NCI-H82 (cell line): Measurements from ENCODE around the gene KRTAP10-5.
A peak's percentile ranks its signal among the peaks of the same experiment; 100 is the strongest.

Experiments used
- DNase-seq: peaks from one replicate; lab custom pipeline; 2025; lab: John Stamatoyannopoulos, UW

The KRTAP10-5 gene

GRCh38 chr21:44549525-44550211, 30.7 kb downstream of the KRTAP10-5 start:
- no peak for DNase-seq

GRCh38 chr21:44548922-44549321, 31.5 kb downstream of the KRTAP10-5 start:
- DNase-seq = no peak

DNA sequence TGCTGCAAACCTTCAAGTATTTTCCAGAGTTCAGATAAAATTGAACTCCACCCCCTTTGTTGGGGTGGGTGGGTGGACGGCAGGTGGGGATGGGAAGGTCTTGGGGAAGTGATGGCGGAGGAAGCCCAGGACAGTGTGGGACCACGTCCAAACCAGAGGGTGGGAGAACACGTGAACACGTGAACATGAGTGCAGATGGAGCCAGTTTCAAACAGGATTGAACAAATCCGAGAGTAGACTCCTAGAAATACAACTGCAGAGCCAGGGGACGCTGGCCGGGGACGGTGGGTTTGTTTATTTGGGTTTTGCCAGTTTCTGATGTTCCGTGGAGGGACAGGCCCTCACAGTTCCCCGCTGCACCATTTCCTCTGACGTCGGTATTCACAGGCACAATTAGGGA, 32.0 kb downstream of the KRTAP10-5 start:
- DNase-seq = no peak

GRCh38 chr21:44547656-44548331, 32.6 kb downstream of the KRTAP10-5 start:
- no peak for DNase-seq

DNA sequence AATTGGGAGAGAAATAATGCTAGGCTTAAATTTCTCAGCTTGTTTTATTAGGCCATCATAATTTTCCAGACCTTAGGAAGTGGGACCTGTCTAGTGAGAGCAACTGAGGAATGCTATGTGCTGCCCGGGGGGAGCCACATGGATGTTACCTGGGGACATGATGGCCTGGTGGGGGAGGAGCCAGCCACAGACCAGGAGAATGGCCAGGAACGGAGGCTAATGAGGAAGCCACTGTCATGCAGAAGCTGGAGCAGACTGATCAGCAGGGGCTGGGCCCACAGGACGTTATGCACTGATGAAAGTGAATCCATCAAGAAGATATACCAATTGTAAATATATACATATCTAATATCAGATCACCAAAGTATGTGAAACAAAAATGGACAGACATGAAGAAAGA, 35.8 kb downstream of the KRTAP10-5 start:
- no peak for DNase-seq

DNA sequence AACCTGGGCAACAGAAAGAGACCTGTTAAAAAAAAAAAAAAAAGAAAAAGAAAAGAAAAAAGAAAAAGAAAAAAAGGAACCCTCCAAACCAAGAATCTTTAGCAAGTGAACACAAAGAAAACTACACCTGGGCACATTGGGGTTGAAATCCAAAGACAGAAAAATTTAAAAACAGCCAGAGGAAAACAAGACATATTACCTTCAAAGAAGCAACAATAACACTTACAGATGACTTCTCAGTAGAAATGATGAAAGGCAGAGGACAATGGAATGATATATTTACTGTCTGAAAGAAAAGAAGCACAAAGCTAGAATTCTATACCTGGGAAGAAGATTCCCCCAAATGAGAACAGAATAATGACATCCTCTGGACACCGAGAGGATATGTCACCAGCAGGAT, 37.7 kb downstream of the KRTAP10-5 start:
- DNase-seq = no peak

GRCh38 chr21:44540741-44541288, 39.6 kb downstream of the KRTAP10-5 start:
- no peak for DNase-seq

DNA sequence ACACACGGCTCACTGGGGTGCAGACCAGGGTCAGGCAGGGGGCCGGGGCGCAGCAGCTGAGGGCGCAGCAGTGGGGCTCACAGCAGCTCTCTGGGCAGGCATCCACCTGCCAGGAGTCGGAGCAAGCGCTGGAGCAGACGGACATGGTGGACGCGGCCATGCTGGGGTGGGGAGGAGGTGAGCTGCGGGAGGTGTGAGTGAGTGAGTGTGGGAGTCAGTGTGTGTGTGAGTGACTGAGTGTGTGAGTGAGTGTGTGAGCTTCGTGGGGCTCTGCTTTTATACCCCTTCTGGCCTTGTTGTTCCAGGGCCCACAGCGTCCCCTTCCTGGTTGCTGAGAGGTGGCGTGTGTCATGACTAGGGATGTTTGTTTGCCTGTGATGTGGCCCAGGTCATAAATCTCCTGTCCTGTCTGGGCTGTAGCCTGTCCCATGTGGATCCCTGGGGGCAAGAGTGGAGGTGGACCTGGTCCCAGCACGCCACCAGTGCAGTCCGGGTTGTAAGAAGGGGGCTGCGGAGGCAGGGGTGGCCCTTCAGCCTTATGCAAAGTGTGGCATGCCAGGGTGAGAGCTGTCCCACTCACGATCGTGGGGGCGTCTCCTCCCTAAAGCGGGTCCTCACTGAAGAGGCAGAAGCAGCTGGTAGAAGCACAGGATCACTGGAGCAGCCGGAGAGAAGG, 40.3 kb downstream of the KRTAP10-5 start, which contains the start of gene KRTAP10-1:
Gene KRTAP10-1, minus strand, starts transcription at position 205 of the 676 bp plus-strand sequence. Its CDS starts 45 bp downstream, at position 160.
- DNase-seq = no peak

GRCh38 chr21:44539046-44539445, 41.4 kb downstream of the KRTAP10-5 start:
- DNase-seq = no peak

- no peak for DNase-seq
Observed at GRCh38 chr21:44537930-44538911, 42.2 kb downstream of the KRTAP10-5 start.

DNA sequence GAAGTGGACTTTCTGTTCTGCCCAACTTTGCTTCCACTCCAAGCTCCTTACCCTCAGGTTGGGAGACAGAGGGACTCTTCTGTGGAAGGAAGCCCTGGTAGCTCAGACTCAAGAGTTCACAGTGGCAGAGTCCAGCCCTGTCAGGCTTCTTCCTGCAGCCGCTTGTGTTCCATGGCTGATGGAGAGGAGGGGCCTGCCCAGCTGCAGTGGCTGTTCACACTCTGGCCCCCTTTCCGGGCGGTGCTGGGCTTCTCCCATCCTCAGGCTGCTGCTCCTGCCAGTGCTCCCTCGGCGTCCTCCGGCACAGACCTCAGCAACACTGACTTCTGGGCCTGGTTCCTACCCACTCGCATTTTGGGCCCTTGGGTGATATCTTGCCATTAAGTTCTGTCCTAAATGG, 44.4 kb downstream of the KRTAP10-5 start:
- DNase-seq = no peak

DNA sequence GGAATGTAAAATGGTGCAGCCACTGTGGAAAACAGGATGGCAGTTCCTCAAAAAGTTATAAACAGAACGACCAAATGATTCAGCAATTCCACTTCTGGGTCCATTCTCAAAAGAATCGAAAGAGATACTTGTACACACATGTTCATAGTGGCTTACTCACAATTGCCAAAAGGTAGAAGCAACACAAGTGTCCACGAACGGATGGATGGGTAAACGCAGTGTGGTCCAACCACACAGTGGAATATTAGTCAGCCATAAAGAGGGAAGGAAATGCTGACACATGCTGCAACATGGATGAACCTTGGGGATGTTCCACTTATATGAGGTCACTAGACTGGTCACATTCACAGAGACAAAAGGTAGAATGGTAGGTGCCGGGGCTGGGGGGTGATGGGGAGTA, 45.7 kb downstream of the KRTAP10-5 start:
- no peak for DNase-seq

GRCh38 chr21:44533891-44534627, 46.3 kb downstream of the KRTAP10-5 start:
- no peak for DNase-seq

- no peak for DNase-seq
Observed at GRCh38 chr21:44533121-44533890, 47.1 kb downstream of the KRTAP10-5 start.

DNA sequence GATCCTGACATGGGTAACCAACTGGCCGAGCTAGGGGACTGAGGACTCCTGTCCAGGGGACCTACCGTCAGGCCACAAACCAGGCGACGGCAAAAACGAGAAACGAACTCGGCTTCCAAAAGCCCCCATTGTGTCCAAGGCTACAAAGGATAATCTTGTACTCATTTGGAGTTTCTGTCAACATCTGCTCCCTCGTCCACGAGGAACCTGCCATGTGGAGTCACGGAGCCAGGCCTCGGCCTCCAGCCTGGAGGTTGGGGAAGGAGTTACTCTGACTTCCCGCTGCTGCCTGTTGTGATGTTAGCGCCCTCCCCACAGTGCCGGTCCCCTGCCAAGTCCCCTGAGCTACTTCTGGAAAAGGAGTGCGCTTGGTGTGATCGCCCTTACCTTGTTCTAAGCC, 47.7 kb downstream of the KRTAP10-5 start:
- no peak for DNase-seq

DNA sequence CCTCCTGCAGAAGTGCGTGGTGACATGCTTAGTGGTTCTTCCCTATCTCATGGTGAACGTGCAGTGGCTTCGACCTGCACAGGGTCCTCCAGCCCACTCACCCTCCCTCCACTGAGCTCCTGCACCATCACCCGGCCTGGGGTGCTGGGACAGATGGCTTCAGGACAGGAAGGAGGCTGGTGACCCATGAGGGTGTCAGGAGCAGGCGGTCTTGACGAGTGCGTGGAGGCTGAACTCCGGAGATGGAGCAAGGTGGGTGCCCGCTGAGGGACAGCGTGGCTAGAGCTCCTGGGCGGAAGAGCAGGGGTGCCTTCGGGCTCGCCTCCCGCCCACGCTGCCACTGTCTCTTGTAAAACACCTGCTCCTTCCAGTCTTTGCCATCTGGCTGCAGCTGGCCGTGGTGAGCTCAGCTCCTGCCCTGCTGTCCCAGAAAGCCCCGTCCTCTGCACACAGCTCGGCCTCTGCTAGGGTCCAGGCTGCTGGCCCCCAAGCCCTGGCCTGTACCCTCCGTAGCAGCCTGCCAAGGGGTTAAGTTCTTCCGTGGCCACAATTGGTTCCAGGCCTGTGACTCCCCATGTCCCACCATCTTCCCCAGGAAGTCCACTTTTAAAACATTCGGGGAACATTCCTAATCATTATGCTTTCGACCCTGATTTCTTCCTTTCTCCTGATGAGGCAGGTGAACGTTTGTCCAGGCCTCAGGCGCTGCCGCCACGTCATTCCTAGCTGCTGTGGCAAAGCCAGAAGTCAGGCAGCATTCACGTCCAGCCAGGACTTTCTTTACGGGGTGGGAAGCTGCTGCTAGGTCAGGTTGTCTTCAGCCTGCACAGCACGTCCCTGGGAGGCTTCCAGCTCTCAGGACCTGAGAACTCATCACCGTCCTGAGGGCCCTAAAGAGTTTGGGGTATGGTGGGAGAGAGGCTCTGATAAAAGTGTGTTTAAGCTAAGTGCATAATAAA, 48.5 kb downstream of the KRTAP10-5 start:
- DNase-seq = peak; percentile 14

DNA sequence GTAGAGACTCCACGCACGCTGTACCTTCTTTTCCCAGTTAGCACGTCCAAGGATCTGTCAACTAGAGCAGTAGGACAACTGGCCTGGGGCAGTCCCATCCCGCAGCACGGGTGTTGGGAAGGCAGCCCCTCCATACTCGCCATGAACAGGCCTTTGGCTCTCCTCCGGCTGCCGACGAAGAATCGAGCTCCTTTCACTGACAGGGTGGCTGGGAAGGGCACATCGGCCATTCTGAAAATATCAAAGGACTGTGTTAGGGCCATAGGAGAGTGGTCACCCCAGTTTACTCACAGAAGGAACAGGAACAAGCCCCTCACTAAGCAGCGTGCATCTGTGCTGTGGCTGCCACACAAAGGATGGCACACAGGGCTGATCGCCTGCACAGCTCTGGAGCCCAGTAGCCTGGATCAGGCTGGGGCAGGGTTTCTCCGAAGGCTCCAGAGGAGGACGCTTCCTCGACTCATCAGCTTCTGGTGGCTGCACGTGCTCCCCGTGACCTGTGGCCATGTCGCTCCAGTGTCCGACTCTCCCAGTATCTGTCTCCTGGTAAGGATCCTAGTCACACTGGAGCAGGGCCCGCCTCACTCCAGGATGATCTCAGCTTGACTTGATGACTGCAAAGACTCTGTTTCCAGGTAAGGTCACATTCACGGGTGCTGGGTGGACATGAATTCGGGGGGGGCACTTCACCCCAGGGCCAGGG, 49.4 kb downstream of the KRTAP10-5 start:
- no peak for DNase-seq

- DNase-seq = no peak
Observed at GRCh38 chr21:44530221-44530902, 50.0 kb downstream of the KRTAP10-5 start.
